H9 (cell line): Measurements from ENCODE around the gene ZNF280A. TPM values are rescaled to one million over a fixed set of nuclear protein-coding genes. Genes with fewer than 3 reads are reported as not detected.

ENCODE experiments used
- DNase-seq: peaks from one replicate; pipeline ENCODE4 v3.0.0-alpha.2; 2017
- H2AFZ ChIP-seq: one replicate; pipeline ENCODE4 v1.6.1; 2013; ENCODE audit warnings: mild to moderate bottlenecking, low read length, control low read depth, moderate library complexity
- H2AK5ac ChIP-seq: 2 replicates; pipeline ENCODE4 v1.6.1; 2013; ENCODE audit warnings: low read length, control low read depth, mixed read lengths; ENCODE audit not compliant: insufficient read length
- H2BK120ac ChIP-seq: one replicate; pipeline ENCODE4 v1.6.1; 2013; ENCODE audit warnings: low read depth, mild to moderate bottlenecking, low read length, control low read depth, inconsistent platforms; ENCODE audit not compliant: poor library complexity, severe bottlenecking
- H2BK12ac ChIP-seq: 2 replicates; pipeline ENCODE4 v1.6.1; 2013; ENCODE audit warnings: low read length, control low read depth, mixed read lengths, low read depth; ENCODE audit not compliant: insufficient read length
- H2BK15ac ChIP-seq: 2 replicates; pipeline ENCODE4 v1.6.1; 2013; ENCODE audit warnings: low read depth, low read length, control low read depth
- H2BK20ac ChIP-seq: one replicate; pipeline ENCODE4 v1.6.1; 2013; ENCODE audit warnings: low read depth, mild to moderate bottlenecking, low read length, control low read depth, inconsistent platforms; ENCODE audit not compliant: poor library complexity, severe bottlenecking
- H2BK5ac ChIP-seq: 2 replicates; pipeline ENCODE4 v1.6.1; 2013; ENCODE audit warnings: low read length, control low read depth, mixed read lengths; ENCODE audit not compliant: insufficient read length
- H3K14ac ChIP-seq: 2 replicates; pipeline ENCODE4 v1.6.1; 2013; ENCODE audit warnings: low read length, control low read depth; ENCODE audit not compliant: insufficient read depth
- H3K18ac ChIP-seq: 2 replicates; pipeline ENCODE4 v1.6.1; 2013; ENCODE audit warnings: low read depth, mild to moderate bottlenecking, mixed read lengths, low read length, control low read depth; ENCODE audit not compliant: insufficient read length
- H3K23ac ChIP-seq: 2 replicates; pipeline ENCODE4 v1.6.1; 2013; ENCODE audit warnings: low read length, control low read depth, mixed read lengths, low read depth; ENCODE audit not compliant: insufficient read length
- H3K23me2 ChIP-seq: 2 replicates; pipeline ENCODE4 v1.6.1; 2013; ENCODE audit warnings: low read depth, mild to moderate bottlenecking, mixed read lengths, low read length, control low read depth; ENCODE audit not compliant: insufficient read length, poor library complexity, severe bottlenecking
- H3K27ac ChIP-seq: 2 replicates; pipeline ENCODE4 v1.5.1; 2013; ENCODE audit warnings: low read length, control low read depth, mixed read lengths, low read depth; ENCODE audit not compliant: insufficient read length
- H3K27me3 ChIP-seq: 2 replicates; pipeline ENCODE4 v1.6.1; 2013; ENCODE audit warnings: low read length, control low read depth, inconsistent platforms; ENCODE audit not compliant: insufficient read depth
- H3K4ac ChIP-seq: 2 replicates; pipeline ENCODE4 v1.6.1; 2013; ENCODE audit warnings: low read depth, mild to moderate bottlenecking, control low read depth, inconsistent platforms, low read length, moderate library complexity
- H3K4me1 ChIP-seq: 2 replicates; pipeline ENCODE4 v1.6.1; 2013; ENCODE audit warnings: low read length, control low read depth, inconsistent platforms; ENCODE audit not compliant: insufficient read depth
- H3K4me2 ChIP-seq: 2 replicates; pipeline ENCODE4 v1.6.1; 2013; ENCODE audit warnings: low read length, control low read depth, mixed read lengths; ENCODE audit not compliant: insufficient read length, insufficient read depth
- H3K56ac ChIP-seq: 2 replicates; pipeline ENCODE4 v1.6.1; 2013; ENCODE audit warnings: low read depth, mild to moderate bottlenecking, mixed read lengths, low read length, control low read depth; ENCODE audit not compliant: insufficient read length
- H3K79me1 ChIP-seq: 2 replicates; pipeline ENCODE4 v1.6.1; 2013; ENCODE audit warnings: low read depth, mild to moderate bottlenecking, moderate library complexity, low read length, control low read depth, inconsistent platforms; ENCODE audit not compliant: insufficient read depth, poor library complexity, severe bottlenecking
- H3K79me2 ChIP-seq: 2 replicates; pipeline ENCODE4 v1.6.1; 2013; ENCODE audit warnings: low read length, control low read depth, inconsistent platforms; ENCODE audit not compliant: insufficient read depth
- H3K9ac ChIP-seq: 2 replicates; pipeline ENCODE4 v1.6.1; 2013; ENCODE audit warnings: low read length, control low read depth, mixed read lengths; ENCODE audit not compliant: insufficient read length; ENCODE audit errors: extremely low read depth
- H3K9me3 ChIP-seq: one replicate; pipeline ENCODE4 v1.6.1; 2013; ENCODE audit warnings: low read depth, low read length, inconsistent platforms; ENCODE audit not compliant: control insufficient read depth
- H3T11ph ChIP-seq: one replicate; pipeline ENCODE4 v1.6.1; 2013; ENCODE audit warnings: mild to moderate bottlenecking, low read length, control low read depth, inconsistent platforms
- H4K20me1 ChIP-seq: one replicate; pipeline ENCODE4 v1.6.1; 2013; ENCODE audit not compliant: control insufficient read depth, insufficient read length, insufficient read depth
- H4K5ac ChIP-seq: 2 replicates; pipeline ENCODE4 v1.6.1; 2013; ENCODE audit warnings: low read depth, mild to moderate bottlenecking, mixed read lengths, low read length, control low read depth; ENCODE audit not compliant: insufficient read length
- H4K8ac ChIP-seq: replicated peaks from 2 replicates; pipeline ENCODE4 v1.6.1; 2013; ENCODE audit warnings: low read length, control low read depth, mixed read lengths, low read depth; ENCODE audit not compliant: insufficient read length
- H4K91ac ChIP-seq: 2 replicates; pipeline ENCODE4 v1.6.1; 2013; ENCODE audit warnings: low read depth, mild to moderate bottlenecking, moderate library complexity, mixed read lengths, low read length, control low read depth; ENCODE audit not compliant: insufficient read length
- H3K27ac Mint-ChIP-seq, 3 experiments: 2 replicates in 2 of 3; 3 replicates in 1 of 3; pipeline ENCODE4 v1.8.0; 2020 to 2021; ENCODE audit warnings: mixed read lengths in 3 of 3, mild to moderate bottlenecking in 1 of 3, moderate library complexity in 1 of 3
- H3K27me3 Mint-ChIP-seq: 2 replicates; pipeline ENCODE4 v1.8.0; 2021; ENCODE audit warnings: low read depth, mild to moderate bottlenecking, moderate library complexity, mixed read lengths
- H3K36me3 Mint-ChIP-seq, 3 experiments: 2 replicates in 2 of 3; 3 replicates in 1 of 3; pipeline ENCODE4 v1.8.0; 2020 to 2021; ENCODE audit warnings: low read depth in 3 of 3, mixed read lengths in 3 of 3; ENCODE audit not compliant: insufficient read depth in 1 of 3
- H3K4me1 Mint-ChIP-seq, 2 experiments: 2 replicates each; pipeline ENCODE4 v1.8.0; 2020; ENCODE audit warnings: mixed read lengths in 2 of 2
- H3K4me3 Mint-ChIP-seq, 2 experiments: 2 replicates in 1 of 2; 3 replicates in 1 of 2; pipeline ENCODE4 v1.8.0; 2020 to 2021; ENCODE audit warnings: mild to moderate bottlenecking in 2 of 2, mixed read lengths in 2 of 2, moderate library complexity in 1 of 2
- H3K9me3 Mint-ChIP-seq, 2 experiments: 2 replicates in 1 of 2; 3 replicates in 1 of 2; pipeline ENCODE4 v1.8.0; 2020; ENCODE audit warnings: mild to moderate bottlenecking in 2 of 2, mixed read lengths in 2 of 2, moderate library complexity in 1 of 2
- CTCF ChIP-seq: fragments of 200-600 bp; sonication (generic); conservative IDR thresholded peaks from 3 replicates; pipeline ENCODE4 v1.8.0; 2021; ENCODE audit warnings: antibody characterized with exemption, mild to moderate bottlenecking
- WGBS: extraction: QIAGEN DNeasy Blood & Tissue Kit; methylation state at CpG from one replicate; pipeline ENCODE4 v1.1.7; 2013; ENCODE audit warnings: missing lambda C conversion rate, low lambda C conversion rate, mixed read lengths; ENCODE audit not compliant: insufficient read length; ENCODE audit errors: extremely low coverage; 5-methylcytosine and 5-hydroxymethylcytosine counted together
- total RNA-seq: library from RNA; stranded (reverse); gene quantifications from 2 replicates; pipeline ENCODE4 v1.2.1, GENCODE V29; 2021

The ZNF280A gene
- total RNA-seq, 1 experiment from 2014 or later: 0.13 TPM

GRCh38 chr22:22569218-22569617 lies 49.1 kb upstream of the ZNF280A start:
- Histone ChIP-seq H3K14ac (no peak overlapping the region), H3K23me2 (no peaks in the 10 kb centered on the region), H3K79me2 (no peaks in the 10 kb centered on the region), H3K56ac (no peak overlapping the region), H3K23ac (no peak overlapping the region), H2BK5ac (no peak overlapping the region), H4K20me1 (no peaks in the 10 kb centered on the region), H3K27me3 (peaks cover 51% of the 10 kb centered on the region; the same call in 1 of the 2 replicates), H4K8ac (no peak overlapping the region), H2AFZ (no peak overlapping the region), H2BK120ac (no peak overlapping the region), H3K9me3 (no peaks in the 10 kb centered on the region), H3T11ph (no peak overlapping the region), H3K4me1 (no peaks in the 10 kb centered on the region), H2BK20ac (no peak overlapping the region), H3K4ac (no peak overlapping the region), H3K9ac (no peak overlapping the region), H4K91ac (no peak overlapping the region), H3K18ac (no peak overlapping the region), H4K5ac (no peak overlapping the region), H3K4me2 (no peak overlapping the region), H2AK5ac (no peak overlapping the region), H3K79me1 (no peaks in the 10 kb centered on the region), H3K27ac (no peak overlapping the region), H2BK15ac (no peak overlapping the region), H2BK12ac (no peak overlapping the region)
- Mint-ChIP-seq H3K4me3 (no peak overlapping the region), H3K36me3 (no peaks in the 10 kb centered on the region), H3K4me1 (no peaks in the 10 kb centered on the region), H3K27ac (no peak overlapping the region), H3K9me3 (peaks cover 2 to 3% of the 10 kb centered on the region in 2 experiments; a peak in 3 of 5 replicates), H3K27me3 (peaks cover 100% of the 10 kb centered on the region)
- no peak for TF ChIP-seq CTCF
- no CpG with 5 or more reads among the region's 5 CpGs for WGBS
- no peak for DNase-seq
